Measurements from ENCODE around the gene GBGT1.
A peak's percentile ranks its signal among the peaks of the same experiment; 100 is the strongest.

GBGT1 gene

DNA sequence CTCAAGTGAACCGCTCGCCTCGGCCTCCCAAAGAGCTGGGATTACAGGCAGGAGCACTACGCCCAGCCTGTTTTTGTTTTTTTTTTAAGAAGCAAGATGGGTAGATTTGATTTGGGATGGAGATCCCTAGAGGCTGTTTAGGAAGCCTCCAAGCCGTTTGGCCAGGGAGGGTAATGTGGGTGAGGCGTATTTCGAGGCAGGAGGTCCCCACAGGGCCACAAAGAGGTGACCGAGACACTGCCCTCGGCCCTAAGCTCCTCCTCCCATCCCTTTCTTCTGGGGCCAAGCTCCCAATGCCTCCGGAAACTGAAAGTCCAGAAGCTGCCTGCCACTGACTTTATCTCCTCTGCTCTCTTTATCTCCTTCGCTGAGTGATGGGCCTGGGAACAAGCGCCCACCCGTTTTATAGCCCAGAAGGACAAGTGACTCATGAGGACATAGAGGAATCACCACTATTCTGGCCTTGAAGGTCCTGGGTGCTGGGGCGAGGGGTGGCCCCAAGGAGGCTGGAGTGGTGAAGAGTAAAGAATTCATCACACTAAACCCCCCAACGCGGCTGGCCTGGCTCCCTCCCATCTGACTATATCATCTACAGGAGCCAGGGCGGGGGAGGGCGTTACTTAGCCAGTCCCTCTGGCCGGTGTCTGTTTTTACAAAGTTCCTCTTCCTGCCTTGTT, 40.6 kb downstream of the GBGT1 start:
- no peak for DNase-seq

DNA sequence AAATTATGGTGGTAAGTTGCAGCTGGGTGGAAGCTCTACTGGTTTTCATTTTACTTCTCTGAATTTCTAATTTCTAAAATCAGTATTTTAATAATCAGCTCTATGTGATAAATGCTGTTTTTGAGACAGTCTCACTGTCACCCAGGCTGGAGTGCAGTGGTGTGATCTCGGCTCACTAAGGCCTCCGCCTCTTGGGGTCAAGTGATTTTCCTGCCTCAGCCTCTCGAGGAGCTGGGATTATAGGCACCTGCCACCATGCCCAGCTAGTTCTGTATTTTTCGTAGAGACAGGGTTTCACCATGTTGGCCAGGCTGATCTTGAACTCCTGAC, 41.1 kb downstream of the GBGT1 start:
- no peak for DNase-seq

DNA sequence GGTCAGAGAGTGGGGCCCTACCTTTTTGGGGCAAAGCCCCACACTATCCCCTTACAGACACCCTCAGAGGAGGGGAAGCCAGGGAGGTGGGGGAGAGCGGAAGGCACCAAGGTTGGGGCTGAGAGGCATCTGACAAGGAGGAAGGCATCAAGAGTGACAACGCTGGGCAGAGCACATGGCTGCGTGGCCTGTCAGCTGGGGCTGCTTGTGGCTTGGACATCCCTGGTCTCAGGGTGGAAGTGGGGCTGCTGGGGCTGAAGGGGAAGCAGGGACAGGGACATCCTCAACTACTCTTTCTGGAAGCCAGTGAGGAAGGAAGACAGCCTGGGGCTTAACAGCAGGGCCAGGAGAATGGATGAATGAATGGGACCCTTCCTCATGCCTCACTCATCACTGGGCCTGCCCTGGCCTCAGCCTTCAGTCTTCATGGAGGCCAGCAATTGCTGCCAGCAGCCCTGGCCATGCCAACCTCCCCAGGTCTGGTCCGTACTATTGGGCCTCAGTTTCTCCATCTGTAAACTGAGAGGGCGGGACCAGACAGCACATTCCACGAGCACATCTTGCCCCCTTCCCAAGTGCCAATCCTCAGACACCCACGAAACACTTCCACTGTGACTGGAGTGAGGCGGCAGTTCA, 41.7 kb downstream of the GBGT1 start:
- no peak for DNase-seq

DNA sequence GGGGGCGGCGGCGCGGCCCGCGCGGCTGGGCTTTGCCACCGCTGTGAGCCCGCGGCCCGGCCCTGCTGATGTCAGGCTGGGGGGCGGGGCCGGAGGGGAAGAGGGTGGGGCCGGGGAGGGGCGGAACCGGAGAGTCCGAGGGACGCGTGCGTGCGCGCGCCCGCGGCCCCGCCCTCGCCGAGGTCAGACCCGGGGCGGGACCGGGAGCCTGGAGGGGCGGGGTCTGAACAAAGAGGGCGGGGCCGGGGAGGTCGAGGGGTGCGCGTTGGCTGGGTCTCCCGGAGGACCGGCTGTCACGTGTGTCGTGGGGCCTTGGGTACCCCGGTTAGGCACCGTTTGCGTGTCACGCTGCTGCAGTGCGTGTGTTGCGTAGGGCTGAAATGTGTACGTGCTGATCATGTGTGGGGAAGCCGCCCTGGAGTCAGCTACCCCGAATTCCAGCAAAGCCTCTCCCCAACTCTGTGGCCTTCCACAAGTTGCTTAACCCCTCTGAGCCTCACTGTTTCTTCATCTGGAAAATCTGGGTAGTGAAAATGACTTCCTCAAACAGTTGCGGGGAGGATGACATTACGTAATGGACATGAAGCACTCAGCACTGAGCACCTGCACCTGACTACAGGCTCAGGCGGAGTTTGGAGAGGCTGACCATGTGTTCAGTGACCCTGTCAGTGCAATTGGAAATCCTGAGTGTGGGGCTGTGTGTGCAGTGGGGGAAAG, 42.4 kb downstream of the GBGT1 start, which contains the start of gene RALGDS:
Gene RALGDS, minus strand, starts transcription at position 43 of the 717 bp plus-strand sequence. CDS start 86 bp downstream, outside the sequence.
- peak; percentile 7 for DNase-seq

DNA sequence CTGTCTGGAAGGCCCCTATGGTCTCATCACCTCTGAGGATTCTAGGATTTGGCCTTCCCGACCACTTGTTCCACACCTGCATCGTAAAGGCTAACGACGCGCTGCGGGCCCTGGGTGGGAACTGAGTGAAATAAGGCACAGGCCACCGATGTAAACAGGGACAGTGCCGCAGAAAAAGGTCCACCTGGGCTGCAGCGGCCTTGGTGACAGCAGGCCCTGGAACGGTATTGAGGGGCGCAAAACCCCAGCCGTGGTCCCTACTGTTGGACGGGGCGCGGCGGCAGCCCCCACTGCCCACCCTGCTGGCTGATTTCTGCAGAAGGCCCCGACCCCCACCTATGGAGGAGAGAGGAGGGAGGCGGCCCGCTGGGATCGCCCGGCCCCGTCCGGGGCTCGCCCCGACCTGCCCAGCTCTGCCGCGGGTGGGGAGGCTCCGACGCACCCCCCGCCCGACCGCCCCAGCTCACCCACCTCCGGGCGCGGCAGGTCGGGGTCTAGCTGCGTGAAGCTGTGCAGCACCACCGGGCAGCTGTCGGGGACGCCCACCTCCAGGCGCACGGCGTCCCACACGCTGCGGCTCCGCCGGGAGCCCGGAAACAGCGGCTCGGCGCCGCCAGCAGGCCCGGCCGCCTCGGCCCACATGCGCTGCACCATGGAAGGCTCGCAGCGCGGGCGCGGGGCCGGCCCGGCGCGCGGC, 43.1 kb downstream of the GBGT1 start:
- DNase-seq: no peak

DNA sequence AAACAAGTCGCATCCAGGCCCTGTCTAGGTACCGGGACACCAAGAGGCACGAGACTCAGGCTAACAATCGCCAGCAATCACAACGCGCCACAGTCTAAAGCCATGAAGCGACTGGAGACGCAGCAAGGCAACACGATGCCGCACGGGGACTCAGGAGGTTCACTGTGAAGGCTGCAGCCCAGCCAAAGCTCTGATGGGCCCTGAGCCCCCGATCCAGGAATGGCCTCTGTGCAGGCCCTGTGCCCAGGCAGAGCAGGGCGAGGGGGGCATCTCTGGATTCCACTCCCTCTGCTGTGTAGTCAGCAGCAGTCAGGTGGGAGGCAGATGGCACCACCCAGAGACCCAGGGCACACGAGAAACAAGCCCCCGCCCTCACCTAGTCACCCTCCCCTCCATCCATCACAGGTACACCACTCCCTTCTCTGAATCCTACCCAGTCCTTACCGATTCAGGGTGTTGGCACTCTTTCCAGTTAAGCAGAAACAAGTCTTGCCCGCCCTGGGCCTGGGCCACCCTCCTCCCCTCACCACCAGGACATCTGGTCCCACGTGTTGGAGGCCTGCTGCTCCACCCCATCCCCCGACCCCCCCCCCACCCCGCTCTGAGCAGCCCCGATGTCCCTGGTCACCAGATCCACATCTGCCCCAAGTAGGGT, 43.7 kb downstream of the GBGT1 start:
- DNase-seq: no peak

DNA sequence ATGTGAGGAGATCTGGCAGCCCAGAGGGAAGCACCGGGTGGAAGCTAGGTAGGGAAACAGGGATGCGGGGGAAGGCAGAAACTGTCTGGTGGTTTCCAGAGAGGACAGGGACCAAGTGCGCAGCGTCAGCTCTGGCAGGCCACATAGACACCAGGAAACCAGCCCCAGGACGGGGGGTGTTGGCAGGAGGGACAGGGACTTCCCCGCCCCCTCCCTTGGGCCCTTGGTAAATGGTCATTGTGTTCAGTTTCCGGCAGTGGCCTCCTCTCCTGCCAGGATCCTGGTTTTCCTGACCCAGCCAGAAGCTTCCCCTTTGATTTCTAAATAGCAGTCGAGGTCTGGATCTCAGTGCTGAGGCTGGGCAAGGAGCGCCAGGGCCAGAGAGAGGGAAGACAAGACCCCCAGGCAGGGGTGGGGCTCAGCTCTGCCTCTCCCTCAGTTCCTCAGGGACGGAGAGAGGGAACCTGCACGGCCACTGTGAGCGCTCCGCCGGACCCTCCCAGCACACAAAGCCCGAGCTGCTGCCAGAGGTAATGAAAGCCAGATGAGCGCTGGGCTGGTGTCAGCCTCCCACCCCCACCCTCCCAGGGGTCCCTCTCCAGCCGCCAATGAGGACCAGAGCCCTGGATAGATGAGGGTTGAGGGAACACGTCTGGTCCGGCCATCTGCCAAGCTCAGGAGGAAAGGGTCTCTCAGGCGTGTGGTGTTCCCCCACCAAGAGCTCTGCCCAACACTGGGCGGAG, 44.4 kb downstream of the GBGT1 start:
- DNase-seq: no peak

DNA sequence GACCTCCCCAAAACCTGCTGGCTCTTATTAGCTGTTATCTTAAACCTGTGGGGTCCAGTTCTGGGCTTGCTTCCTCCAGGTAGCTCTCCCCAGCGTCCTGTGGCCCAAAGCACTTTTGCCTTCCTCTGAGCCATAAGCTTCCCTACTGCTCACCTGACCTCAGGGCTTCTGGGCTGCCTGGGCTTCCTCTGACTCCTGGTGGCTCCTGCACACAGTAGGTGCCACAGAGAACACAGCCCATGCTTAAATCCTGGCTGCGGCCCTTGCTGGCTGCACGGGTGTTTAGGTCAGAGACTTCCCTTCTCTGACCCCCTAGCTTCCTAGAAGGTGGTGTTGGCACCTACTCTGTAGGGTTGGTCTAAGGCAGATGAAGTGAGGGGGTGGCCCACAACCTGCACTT, 45.1 kb downstream of the GBGT1 start:
- DNase-seq: no peak

DNA sequence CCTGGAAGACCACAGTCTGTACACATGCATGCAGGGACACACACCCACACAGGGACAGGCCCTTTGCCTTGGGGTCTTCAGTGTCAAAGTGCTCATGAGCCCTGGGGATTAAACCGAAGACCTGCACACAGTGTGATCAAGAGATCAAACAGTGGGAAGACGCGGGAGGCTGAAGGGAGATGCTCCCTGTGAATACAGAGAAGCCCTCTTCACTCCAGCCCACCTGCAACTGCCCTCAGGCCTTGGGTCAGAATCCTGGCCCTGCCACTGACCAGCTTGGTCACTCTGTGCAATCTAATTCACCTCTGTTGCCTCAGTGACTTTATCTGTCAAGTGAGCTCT, 45.6 kb downstream of the GBGT1 start:
- no peak for DNase-seq

DNA sequence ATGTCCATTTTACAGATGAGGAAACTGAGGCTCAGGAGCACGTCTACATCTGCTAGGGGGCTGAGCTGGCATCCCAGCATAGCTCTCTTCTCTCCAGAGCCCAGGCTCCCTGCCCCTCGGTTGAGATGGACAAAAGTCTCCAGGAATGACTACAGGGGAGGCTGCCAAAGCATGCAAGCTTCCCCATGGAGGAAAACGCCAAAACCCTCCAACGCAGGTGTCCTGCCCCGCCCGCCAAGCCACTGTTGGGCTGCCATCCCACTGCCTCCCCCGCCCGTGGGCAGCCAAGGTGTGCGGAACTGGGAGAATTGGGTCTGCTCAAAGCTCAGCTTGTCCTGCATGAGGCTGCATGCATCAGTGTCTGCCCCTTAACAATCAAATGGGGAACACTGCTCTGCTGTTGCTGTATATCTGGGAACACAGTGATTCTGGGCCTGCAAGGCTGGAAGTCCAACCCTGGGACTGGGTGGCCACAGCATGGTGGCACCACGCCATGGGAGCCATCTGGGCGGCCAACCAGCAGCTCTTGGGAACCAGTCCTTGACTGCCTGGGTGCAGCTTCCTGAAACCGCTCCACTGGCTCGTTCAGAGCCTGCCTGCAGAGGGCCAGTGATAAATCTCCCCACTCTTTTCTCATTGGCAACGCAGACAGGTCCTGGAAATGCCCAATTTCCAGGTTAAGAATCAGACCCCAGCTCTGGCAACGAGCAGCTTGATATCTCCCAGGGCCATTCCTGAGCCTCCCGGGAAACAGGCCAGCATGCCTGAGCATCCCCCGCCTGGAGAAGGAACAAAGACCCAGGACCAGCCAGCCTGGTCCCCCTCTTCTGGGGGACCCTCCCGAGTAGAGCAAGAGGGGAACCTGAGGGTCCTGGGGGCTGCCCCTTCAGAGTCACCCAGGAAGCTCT, 46.2 kb downstream of the GBGT1 start:
- no peak for DNase-seq

DNA sequence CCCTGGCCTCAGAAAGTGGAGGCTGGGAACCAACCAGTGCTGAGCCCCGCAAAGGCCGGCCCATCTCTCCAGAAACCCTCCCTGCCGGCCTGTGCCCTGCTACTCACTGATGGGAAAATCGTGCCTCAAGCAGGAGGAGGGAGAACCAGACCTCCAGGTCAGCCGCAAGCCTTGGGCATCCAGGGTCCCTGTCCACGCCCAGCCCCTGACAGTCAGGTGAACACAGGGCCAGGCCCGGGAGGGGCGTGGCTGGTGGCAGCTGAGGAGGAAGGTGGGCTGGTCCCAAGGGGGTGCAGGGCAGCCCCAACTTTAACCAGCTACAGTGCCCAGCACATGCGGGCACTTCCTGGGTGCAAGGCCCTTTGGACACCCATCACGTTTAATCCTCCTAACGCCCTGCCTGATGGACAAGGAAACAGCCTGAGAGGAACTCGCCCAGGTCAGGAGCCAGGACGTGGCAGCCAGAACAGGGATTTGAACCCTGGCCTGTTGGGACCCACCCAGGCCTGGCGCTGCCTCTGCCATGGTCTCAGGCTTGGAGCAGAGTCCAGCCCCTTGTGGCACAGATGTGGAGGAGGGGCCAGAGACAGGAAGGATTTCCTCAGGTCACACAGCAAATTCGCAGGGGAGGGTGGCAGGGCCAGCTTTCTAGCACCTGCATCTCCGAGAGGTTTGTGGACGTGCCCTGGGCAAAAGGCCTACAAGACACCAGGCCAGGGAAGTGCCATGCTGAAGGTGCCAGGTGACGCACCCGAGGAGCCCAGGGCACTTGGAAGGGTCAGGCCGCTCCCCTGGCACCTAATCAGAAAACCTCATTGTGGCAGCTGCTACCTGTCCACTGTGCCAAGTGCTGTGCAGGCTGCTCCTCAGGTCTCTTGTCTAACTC, 47.1 kb downstream of the GBGT1 start:
- DNase-seq: no peak

DNA sequence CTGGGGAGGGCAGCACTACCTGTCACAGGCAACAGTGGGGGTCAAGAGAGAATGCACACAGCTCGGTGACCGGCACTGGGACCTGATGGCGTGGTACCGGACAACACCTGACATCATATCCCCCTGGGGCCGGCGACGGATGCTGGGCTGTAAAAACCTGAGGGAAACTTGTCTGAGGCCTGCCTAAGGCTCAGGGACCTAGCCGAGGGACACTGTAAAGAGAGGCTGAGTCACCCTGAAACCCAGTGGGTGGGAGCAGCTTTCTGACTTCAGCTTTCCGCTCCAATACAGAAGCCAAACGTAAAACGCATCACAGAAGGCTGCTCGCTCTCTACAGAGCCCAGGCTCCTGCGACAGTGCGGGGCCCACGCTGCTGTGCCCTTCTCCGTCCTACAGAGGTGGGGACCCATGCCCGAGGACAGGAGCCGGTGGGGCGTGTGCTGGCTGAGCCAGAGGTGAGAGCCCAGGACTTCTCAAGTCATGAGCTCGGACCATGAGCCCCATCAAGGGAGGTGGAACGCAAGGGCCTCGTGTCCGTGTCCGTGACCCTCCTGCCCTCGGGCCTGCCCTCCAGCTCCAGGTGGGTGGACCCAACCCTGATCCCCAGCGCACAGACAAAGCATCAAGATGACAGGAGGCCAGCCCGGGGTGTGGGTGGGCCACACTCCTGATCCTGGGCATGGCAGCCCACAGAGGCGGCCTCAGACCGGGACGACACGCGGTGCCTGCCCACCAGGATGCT, 47.9 kb downstream of the GBGT1 start:
- DNase-seq: no peak

DNA sequence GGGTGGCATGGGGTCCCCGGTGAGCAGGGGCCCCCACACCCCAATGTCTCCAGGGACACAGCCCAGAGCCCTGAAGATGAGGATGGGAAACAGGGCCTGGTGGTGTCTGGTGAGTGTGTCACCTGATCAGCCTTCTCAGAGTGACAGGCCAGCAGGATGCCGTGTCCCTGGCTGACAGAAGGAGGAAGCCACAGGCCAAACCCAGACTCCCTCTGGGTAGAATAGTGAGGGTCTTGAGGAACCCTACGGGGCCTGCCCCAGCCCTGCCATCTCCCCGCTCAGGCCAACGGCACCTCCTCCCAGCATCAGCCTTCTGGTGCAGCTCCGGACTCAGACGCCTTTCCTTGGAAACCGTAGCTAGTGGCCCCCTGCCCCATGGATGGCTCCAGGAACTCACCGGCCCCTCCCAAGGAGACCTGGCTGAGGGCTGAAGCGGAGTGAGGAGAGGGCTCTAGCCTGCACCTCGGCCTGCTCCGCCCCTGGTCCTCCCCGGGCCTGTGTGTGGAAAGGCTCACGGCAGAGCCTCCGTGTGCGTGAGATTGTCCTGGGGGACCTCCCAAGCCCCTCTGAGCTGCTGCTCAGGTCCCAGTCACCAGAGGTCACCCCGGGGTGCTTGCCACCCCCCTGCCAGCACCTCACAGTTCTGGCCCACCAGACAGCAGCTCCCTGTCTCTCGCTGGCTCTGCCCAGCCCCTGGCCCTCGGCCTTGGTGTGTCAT, 48.7 kb downstream of the GBGT1 start:
- no peak for DNase-seq

DNA sequence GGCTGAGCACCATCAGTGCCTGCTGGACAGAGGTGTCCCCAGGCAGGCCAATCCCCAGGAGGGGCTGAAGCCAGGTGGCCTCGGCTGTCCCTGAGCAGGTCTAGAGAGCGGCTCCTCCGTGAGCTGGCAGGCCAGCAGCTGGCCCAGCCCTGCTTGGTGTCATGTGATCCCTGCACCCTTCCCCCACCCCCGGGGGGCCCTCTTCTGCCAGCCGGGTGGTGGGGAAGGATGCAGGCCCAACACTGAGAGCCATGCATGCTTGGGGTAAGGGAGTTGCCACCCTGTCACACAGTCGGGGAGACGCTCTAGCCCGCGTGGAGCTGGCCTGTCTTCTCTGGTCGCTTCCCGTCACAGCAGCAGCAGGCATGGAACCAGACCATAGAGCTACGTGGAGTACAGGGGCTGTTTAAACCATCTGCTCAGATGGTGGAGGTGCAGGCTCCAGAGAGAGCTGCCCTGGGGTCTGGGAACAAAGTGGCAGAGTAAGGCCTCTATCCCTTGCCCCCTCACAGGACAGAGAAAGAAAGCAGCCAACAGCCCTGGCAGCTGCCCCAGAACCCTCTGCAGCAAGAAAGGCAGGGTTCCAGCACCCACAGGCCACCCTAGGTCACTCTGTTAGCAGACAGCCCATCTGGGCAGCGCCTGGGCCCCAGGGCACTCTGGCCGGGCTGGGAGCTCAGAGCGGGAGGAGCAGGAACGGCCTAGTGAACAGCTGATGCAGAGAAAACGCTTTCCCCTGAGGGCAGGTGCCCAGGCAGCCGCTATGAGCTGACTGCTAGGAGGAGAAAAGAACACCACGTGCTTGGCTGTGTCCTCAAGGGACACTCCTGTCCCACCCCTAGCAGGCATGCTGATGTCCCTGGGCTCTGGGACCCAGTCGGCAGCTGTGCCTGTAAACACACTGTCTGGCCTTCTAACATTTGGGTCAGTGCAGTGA, 49.5 kb downstream of the GBGT1 start:
- DNase-seq: peak; percentile 41

DNA sequence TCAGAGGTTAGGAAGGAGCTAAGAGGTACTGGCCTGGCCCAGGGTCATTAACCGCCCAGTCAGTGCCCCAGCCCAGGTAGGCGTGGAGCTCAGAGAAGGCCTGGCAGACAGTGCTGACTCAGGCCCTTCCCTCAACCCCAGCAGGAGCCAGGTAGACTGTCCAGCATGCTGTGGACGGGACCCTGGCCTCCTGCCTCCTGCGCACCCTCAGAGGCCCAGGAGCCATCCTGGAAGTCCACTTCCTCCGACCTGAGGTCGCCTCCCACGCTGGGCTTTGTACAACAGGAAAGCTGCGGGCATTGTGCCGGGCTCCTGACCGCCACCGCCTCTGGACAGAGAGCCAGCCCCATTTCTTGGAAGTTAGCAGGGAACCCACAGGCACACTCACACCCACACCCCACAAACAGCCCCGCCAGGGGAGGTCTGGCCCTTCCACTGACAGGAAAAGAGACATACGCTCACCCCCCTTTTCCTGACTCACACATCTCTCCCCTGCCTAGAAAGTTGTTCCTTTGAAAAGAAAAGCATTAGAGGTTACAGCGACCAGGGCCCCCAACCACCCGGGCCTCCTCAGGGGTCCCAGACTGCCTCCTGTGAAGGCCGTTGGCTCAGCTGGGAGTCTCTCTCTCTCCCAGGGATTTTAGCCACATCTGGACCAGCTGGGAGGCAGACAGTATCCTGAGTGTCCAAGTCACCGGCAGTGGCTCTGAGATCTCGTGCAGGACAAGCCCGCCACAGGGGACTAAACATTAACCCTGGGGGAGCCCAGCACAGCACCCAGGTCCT, 50.4 kb downstream of the GBGT1 start:
- no peak for DNase-seq

DNA sequence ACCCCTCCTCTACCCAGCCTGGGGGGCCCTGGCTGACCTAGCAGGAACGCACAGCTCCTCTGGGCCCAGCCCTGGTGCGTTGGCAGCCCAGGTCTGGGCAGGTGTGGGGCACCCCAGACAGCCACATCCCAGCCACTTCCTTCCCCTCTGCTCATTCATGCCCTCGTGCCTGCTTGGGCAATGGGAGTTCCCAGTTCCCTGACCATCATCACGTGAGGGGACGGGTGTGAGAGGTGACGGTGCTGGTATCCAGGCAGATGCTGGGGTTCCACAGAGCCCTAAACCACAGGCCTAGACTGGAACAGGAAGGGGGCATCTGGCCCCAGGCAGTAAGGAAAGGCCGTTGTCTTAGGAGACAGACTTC, 51.1 kb downstream of the GBGT1 start:
- no peak for DNase-seq
